BE2C (cell line): ENCODE measurements around the gene ARMC10.
A peak's percentile ranks its signal among the peaks of the same experiment; 100 is the strongest.
"Not testable (repeated sequence)": the region's sequence is repeated elsewhere in the genome, so short reads cannot be mapped to it uniquely, and the experiment has no call there.

Experiments used
- DNase-seq: peaks from one replicate; pipeline ENCODE4 v3.0.0-alpha.2; 2020
- H3K27me3 ChIP-seq: fragments of 250-450 bp; sonication (Bioruptor Pico); 2 replicates; pipeline ENCODE4 v1.5.1; 2020; ENCODE audit warnings: mild to moderate bottlenecking
- H3K36me3 ChIP-seq: fragments of 250-450 bp; sonication (Bioruptor Pico); 2 replicates; pipeline ENCODE4 v1.5.1; 2020; ENCODE audit warnings: mild to moderate bottlenecking
- H3K4me1 ChIP-seq: fragments of 250-450 bp; sonication (Bioruptor Pico); 2 replicates; pipeline ENCODE4 v1.5.1; 2020
- H3K4me3 ChIP-seq: 2 replicates; pipeline ENCODE4 v1.5.1; 2011; ENCODE audit warnings: low read depth, low read length
- H3K9me3 ChIP-seq: fragments of 250-450 bp; sonication (Bioruptor Pico); 2 replicates; pipeline ENCODE4 v1.5.1; 2020
- CTCF ChIP-seq: IDR thresholded peaks from 2 replicates; pipeline ENCODE4 v1.5.1; 2012; ENCODE audit warnings: mild to moderate bottlenecking, low read depth, low read length

Gene ARMC10

GRCh38 chr7:103048833-103049232, 26.1 kb upstream of the ARMC10 start:
- Histone ChIP-seq H3K9me3 (no peaks in the 10 kb centered on the region), H3K4me3 (no peak overlapping the region), H3K4me1 (no peaks in the 10 kb centered on the region), H3K36me3 (no peaks in the 10 kb centered on the region), H3K27me3 (no peaks in the 10 kb centered on the region)
- TF ChIP-seq CTCF, result no peak
- DNase-seq, result no peak

GRCh38 chr7:103051519-103051918, 23.4 kb upstream of the ARMC10 start:
- H3K36me3 ChIP-seq, result no peaks in the 10 kb centered on the region
- no peak for DNase-seq
- no peaks in the 10 kb centered on the region for H3K4me1 ChIP-seq
- no peak overlapping the region for H3K4me3 ChIP-seq
- H3K27me3 ChIP-seq, result no peaks in the 10 kb centered on the region
- TF ChIP-seq CTCF, result peak; percentile 10; the same call in 1 of the 2 replicates
- no peaks in the 10 kb centered on the region for H3K9me3 ChIP-seq

GRCh38 chr7:103056006-103056405, 18.9 kb upstream of the ARMC10 start:
- not testable (repeated sequence) for H3K4me3 ChIP-seq, H3K36me3 ChIP-seq, H3K9me3 ChIP-seq, H3K27me3 ChIP-seq, H3K4me1 ChIP-seq, DNase-seq

GRCh38 chr7:103058122-103058521, 16.8 kb upstream of the ARMC10 start:
- Histone ChIP-seq H3K4me3 (no peak overlapping the region), H3K27me3 (no peaks in the 10 kb centered on the region), H3K9me3 (no peaks in the 10 kb centered on the region), H3K4me1 (no peaks in the 10 kb centered on the region), H3K36me3 (no peaks in the 10 kb centered on the region)
- no peak for TF ChIP-seq CTCF
- no peak for DNase-seq

GRCh38 chr7:103059471-103059870, 15.5 kb upstream of the ARMC10 start:
- DNase-seq, result no peak
- H3K4me3 ChIP-seq, result no peak overlapping the region

GRCh38 chr7:103063895-103064294, 11.0 kb upstream of the ARMC10 start:
- DNase-seq, result no peak
- no peaks in the 10 kb centered on the region for H3K9me3 ChIP-seq
- TF ChIP-seq CTCF, result peak; percentile 19; the same call in 1 of the 2 replicates

More at GRCh38 chr7:103059471-103059870, 15.5 kb upstream of the ARMC10 start:
- Histone ChIP-seq H3K9me3 (no peaks in the 10 kb centered on the region), H3K27me3 (no peaks in the 10 kb centered on the region), H3K36me3 (no peaks in the 10 kb centered on the region), H3K4me1 (no peaks in the 10 kb centered on the region)
- no peak for TF ChIP-seq CTCF

GRCh38 chr7:103065667-103066066, 9.3 kb upstream of the ARMC10 start:
- no peaks in the 10 kb centered on the region for H3K27me3 ChIP-seq
- H3K9me3 ChIP-seq, result no peaks in the 10 kb centered on the region
- no peaks in the 10 kb centered on the region for H3K4me1 ChIP-seq
- no peak overlapping the region for H3K4me3 ChIP-seq
- DNase-seq, result peak; percentile 86
- no peaks in the 10 kb centered on the region for H3K36me3 ChIP-seq
- TF ChIP-seq CTCF, result peak; percentile 87

More at GRCh38 chr7:103063895-103064294, 11.0 kb upstream of the ARMC10 start:
- H3K27me3 ChIP-seq, result no peaks in the 10 kb centered on the region
- H3K4me3 ChIP-seq, result no peak overlapping the region
- no peaks in the 10 kb centered on the region for H3K36me3 ChIP-seq
- H3K4me1 ChIP-seq, result no peaks in the 10 kb centered on the region
